HG02852 (cell line): ENCODE results near the gene PPP1R13L.
"Not testable (repeated sequence)": the region's sequence is repeated elsewhere in the genome, so short reads cannot be mapped to it uniquely, and the experiment has no call there.

Experiments used
- ATAC-seq: cut with Tn5 transposase; IDR thresholded peaks from one replicate; pipeline ENCODE4 v1.9.1; 2021; ENCODE audit warnings: mild to moderate bottlenecking, moderate library complexity; ENCODE audit not compliant: unreplicated experiment

The PPP1R13L gene

DNA sequence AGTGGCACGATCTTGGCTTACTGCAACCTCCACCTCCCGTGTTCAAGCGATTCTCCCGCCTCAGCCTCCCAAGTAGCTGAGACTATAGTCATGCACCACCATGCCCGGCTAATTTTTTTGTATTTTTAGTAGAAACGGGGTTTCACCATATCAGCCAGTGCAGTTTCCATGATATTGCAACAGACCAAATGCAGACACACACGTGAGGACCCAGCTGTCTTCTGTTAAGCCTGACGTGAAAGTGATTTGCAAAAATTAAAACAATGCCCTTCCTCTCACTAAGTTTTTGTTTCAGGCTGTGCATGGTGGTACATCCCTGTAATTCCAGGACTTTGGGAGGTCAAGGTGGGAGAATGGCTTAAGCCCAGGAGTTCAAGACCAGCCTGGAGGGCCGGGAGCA, 26.1 kb upstream of the PPP1R13L start:
- not testable (repeated sequence) for ATAC-seq

DNA sequence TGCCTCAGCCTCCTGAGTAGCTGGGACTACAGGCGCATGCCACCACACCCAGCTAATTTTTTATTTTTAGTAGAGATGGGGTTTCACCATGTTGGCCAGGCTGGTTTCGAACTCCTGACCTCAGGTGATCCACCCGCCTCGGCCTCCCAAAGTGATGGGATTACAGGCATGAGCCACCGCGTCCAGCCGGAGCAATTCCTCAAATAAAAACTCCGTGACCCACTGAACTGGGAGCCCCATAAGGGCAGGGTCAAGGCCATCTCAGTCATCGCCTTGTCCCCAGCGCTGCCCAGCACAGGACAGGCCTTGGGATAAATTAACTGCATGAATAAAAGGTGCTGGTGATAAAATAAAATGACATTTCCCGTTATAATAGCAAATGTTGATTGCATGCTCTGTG, 25.0 kb upstream of the PPP1R13L start:
- ATAC-seq: not testable (repeated sequence)

DNA sequence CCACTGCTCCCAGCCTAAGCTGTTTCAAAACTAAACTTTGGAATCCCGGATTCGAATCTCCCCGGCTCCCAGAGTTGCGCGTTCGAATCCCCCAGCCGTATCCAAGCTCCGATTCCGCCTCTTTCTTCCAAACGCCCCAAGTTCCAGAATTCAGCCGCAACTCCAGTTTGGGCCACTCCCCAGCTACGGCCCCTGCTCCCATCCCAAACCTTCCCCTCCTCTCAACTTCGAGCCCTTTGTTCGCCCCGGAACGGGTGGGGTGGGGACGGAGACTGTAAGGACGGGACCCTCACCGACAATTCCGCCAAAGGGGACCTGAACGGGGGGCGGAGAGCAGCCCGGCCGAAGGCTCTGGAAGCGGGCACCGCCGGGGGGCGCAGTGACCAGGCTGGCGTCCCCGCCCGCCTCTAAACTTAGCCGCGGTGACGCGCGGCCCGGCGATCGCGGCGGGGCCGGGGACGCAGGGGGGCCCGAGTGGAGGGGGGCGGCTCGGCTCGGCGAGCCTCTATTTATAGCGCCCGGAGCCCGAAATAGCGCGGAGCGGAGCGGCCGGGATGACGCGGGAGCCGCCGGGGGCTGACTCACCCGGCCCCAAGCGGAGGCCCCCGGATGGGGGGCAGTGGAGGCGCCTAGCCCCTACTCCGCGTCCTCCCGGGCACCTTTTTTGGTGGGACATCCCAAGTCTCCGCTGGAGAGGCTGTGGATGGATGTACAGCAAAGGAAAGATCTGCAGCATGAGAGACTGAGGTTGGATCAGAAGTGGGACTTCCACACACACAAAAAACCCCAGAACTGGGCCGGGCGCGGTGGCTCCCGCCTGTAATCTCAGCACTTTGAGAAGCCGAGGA, 23.7 kb upstream of the PPP1R13L start:
- ATAC-seq: no peak

DNA sequence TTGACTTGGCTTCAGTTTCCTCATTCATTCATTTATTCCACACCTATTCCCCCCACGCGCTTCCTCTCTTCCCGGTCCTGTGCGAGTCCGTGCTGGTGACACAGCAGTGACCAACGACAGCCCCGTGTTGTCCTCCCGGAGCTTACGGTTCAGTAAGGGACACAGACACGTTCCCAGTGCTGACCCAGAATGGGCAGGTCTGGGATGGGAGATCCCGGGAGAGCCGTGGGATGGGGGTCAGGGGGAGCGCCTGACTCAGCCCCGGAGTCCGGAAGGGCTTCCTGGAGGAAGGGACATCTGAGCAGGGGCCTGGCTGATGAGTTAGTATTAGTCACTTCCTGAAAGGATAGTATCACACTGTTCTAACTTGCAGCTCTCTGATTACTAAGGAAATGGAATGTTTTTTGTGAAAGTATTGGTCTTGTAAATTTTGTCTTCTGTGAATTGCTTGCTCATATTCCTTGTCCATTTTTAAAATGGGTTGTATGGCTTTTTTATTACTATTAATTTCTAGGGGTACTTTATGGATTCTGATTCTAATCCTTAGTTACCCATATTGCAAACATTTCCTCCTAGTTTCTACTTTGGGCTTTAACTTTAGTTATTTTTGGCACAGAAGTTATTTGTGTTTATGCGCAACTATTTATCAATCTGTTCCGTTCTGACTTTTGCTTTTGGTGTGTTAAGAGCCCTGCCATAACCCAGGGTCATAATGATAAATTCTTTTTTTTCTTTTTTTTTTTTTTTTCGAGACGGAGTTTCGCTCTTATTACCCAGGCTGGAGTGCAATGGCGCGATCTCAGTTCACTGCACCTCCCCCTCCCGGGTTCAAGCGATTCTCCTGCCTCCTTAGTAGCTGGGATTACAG, 19.6 kb upstream of the PPP1R13L start:
- ATAC-seq: no peak

DNA sequence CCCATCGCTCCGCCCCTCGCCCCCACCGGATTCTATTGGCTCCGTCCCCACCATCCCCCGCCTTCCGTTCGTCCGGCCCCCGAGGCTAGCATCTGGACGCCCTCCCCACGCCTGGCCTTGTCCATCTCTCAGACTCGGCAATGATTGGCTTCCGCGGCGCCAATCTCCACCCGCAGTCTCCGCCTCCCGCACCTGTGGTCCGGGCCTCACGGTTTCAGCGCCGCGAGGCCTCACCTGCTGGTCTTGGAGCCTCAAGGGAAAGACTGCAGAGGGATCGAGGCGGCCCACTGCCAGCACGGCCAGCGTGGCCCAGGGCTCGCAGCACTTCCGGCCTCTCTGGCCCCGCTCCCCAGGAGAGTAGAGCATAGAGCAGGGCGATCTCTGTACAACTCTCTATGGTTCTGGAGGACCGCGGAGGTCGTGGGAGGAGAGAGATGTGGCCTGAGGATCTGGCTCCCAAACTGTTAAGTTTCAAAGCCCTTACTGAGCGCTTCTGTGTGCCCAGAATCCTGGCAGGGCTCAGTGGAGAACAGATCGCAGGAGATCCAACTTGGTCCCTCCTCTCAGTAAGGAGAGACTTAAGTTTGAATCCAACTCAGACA, 18.8 kb upstream of the PPP1R13L start, which contains the start of gene ERCC1:
ERCC1 (minus strand) TSS at position 329 of the 602 bp plus-strand sequence. CDS start 543 bp downstream, outside the sequence.
- ATAC-seq: peak; percentile 59

DNA sequence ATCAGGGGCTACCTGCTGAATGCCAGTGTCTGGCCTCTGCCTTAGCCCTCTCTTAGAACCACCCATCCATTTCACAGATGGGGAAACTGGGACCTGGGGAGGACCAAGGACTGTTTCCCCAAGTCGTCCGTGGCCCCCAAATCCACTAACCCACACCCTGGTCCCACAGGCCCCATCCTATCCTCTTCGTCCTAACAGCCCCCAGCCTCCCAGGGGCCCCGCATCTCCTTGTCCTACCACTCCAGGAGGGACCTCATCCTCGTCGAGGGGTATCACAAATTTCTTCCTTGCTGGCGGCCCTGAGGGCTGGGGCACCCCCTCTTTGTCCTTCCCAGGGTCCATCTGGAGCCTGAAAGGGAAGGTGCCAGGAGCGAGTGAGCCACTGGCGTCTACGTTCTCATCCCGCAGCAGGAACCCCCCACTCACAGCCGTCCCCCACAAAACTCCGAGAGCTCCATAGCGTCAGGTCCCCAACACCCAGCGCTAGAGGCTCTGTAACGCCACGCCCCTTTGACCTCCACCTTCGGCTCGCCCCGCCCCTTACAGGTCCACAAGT, 18.2 kb upstream of the PPP1R13L start:
- ATAC-seq: no peak

DNA sequence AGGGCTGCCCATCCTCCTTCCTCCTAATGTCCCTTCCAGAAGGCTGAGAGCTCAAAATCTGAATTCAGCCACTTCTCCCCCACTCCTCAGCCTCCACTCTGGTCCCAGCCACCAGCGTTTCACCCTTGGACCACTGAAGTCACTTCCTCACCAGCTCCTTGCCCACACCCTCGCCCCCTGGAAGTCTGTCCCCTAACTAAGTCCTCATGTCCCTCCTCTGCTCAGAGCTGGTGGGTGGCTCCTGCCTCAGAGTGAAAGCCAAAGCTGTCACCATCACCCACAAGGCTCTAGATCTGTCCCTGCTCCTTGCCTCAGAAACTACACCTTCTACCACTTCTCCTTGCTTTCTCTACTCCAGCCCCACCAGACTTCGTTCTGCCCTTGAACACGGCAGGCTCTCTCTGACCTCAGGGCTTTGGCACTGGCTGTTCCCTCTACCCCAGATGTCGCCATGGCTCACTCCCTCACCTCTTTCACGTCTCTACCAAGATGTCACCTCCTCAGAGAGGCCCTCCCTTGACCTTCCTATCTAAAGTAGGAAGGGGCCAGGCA, 17.2 kb upstream of the PPP1R13L start:
- no peak for ATAC-seq

DNA sequence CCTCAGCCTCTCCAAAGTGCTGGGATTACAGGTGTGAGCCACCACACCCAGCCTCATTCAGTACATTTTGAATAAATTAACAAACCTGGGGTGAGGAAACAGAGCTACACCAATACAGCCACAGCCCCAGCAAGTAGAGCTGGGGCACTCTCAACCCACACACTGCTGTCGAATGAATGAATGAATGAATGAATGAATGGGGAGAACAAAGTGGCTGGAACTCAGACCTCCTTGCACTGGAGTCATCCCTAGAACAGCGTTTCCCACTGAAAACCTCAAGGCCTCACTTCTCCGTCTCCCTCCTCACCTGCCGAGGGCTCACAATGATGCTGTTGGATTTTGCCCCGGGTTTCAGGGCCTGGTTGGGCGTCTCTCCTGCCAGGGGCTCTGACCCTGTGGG, 16.0 kb upstream of the PPP1R13L start:
- no peak for ATAC-seq

DNA sequence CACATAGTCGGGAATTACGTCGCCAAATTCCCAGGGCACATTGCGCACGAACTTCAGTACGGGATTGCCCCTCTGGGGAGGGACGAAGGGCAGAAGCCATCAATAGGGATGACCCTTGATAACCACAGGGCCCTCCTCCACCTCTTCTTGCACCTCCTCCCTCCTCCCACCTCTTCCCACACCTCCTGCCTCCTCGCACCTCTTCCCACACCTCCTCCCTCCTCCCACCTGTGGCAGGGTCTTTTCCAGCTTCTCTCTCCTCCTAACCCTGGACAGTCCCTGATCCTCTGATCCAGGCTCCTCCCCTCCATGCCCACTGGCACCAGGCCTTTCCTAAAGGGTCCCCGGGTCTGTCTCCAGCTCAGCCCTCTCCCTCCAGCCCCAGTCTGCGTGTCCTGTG, 15.5 kb upstream of the PPP1R13L start:
- ATAC-seq: no peak

DNA sequence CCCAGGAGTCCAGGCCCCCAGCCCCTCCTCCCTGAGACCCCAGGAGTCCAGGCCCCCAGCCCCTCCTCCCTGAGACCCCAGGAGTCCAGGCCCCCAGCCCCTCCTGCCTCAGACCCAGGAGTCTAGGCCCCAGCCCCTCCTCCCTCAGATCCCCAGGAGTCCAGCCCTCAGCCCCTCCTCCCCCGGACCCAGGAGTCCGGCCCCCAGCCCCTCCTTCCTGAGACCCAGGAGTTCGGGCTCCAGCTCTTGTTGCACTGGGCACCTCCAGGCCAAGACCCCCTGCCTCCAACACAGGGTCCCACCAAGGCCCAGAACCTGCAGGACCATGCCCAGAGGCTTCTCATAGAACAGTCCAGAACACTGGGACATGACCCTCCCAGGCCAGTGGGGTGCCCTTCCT, 15.0 kb upstream of the PPP1R13L start:
- ATAC-seq: no peak

DNA sequence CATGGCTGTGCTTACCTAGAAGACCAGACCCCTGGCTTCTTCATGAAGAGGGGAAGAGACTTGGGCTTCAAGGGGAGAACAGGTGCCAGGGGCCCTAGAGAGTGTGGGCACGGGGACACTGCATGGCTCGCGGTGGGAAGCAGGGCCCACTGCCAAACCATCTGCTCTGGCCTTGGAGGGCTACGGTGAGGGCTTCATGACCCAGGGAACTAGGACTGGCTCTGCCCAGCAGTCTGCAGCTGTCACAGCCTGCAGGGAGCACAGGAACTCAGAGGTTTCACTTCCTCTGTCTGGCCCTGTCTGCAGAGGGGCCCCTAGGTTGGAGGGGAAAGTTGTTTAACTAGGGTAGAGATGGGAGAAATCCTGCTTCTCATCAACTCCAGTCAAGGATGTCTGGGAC, 14.5 kb upstream of the PPP1R13L start:
- ATAC-seq: peak; percentile 64

DNA sequence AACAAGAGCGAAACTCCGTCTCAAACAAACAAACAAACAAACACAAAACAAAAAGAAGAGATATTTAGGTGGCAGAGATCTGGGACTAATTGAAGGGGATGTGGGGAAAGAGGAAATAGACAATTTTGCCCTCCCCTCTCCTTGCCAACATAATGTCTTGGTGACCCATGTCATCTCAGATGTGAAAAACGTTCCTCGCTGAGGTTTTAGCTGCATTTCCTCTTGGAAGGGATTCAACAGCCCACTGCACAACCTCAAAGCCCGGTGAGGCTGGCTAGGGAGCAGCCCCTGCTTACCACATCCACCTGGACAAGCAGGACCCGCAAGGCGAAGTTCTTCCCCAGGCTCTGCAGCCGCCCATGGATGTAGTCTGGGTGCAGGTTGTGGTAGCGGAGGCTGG, 13.9 kb upstream of the PPP1R13L start:
- ATAC-seq: no peak

DNA sequence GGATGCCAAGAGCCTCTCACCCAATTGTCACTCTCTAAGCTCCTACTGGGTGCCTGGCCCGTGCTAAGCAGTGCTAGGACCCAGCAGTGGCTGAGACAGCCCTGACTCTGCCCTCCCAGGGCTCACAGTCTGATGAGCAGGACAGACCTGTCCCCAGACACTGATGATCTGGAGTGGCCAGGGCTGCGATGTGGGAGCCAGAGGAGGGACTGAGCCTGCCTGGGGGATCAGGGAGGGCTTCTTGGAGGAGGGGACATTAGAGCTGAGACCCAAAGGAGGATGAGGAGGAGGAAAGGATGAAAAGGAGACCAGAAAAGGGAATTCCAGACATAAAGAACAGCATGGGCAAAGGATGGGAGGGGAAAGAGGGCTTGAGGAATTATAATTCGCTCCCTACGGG, 12.3 kb upstream of the PPP1R13L start:
- no peak for ATAC-seq

DNA sequence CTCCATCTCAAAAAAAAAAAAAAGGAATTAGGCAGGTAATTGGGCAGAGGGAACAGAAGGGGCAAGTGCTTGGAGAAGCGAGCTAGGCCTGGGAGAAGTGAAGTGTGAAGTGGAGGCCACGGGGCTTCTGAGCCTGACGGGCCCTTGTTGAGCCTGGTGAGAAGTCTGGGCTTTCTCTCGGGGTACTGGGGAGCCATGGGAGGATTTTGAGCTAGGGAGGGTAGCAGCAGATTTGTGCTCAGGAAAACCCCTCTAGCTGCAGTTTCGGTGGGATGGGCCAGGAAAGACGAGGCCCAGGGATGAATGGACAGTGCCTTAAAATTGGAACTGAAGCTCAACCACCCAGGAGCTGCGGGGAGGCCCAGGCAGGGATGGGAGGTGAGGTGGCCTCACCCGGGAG, 9.6 kb upstream of the PPP1R13L start:
- no peak for ATAC-seq

DNA sequence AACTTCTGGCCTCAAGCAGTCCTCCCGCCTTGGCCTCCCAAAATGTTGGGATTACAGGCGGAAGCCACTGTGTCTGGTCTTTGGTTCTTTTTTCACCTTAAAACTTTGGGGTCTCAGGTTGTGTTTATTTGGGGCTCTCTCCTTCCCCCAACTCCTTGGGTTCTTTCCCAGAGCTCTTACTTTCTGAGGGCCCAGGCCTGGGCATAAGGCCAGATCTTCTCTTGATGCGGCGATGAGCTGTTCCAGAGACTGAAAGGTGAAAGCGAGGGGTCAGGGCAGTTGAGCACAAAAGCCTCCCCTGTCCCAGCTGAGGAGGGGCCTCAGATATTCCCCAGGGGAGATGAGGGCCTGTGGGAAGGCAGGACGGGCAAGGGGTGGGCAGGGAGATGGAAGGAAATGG, 8.6 kb upstream of the PPP1R13L start:
- no peak for ATAC-seq

DNA sequence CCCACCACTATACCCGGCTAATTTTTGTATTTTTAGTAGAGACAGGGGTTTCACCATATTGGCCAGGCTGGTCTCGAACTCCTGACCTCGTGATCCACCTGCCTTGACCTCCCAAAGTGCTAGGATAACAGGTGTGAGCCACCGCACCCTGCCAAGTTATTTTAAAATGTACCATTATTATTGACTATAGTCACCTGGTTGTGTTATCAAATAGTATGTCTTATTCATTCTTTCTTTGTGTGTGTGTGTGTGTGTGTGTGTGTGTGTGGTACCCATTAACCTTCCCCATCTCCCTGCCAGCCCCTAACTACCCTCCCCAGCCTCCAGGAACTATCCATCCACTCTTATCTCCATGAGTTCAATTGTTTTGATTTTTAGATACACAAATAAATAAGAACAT, 5.5 kb upstream of the PPP1R13L start:
- ATAC-seq: not testable (repeated sequence)

DNA sequence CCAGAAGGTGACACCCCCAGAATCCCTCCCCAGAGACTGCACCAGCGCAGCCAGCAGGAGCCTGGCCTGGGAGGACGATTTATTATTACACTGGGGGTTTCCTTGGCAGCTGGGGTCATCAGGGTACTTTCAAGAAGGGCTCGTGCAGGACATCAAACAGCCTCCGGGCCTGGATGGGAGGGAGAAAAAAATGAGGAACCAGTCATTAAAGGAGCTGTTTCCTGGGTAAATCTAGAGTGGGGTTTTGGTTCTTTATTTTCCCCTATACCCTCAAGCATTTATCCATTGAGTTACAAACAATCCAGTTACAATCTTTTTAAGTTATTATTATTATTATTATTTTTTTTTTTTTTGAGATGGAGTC, 4.7 kb upstream of the PPP1R13L start:
- ATAC-seq: no peak

DNA sequence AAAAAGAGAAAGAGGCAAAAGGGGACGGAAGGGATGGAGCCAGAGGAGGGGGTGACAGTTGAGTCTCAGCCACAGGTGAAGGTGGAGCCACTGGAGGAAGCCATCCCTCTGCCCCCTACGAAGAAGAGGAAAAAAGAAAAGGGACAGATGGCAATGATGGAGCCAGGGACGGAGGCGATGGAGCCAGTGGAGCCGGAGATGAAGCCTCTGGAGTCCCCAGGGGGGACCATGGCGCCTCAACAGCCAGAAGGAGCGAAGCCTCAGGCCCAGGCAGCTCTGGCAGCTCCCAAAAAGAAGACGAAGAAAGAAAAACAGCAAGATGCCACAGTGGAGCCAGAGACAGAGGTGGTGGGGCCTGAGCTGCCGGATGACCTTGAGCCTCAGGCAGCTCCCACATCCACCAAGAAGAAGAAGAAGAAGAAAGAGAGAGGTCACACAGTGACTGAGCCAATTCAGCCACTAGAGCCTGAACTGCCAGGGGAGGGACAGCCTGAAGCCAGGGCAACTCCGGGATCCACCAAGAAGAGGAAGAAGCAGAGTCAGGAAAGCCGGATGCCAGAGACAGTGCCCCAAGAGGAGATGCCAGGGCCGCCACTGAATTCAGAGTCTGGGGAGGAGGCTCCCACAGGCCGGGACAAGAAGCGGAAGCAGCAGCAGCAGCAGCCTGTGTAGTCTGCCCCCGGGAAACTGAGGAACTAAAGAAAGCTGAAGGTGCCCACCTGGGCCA, 4.1 kb upstream of the PPP1R13L start:
- no peak for ATAC-seq

DNA sequence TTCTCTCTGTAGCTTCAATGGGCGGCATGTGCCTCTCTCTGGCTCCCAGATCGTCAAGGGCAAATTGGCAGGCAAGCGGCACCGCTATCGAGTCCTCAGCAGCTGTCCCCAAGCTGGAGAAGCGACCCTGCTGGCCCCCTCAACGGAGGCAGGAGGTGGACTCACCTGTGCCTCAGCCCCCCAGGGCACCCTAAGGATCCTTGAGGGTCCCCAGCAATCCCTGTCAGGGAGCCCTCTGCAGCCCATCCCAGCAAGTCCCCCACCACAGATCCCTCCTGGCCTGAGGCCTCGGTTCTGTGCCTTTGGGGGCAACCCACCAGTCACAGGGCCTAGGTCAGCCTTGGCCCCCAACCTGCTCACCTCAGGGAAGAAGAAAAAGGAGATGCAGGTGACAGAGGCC, 3.3 kb upstream of the PPP1R13L start:
- ATAC-seq: no peak

DNA sequence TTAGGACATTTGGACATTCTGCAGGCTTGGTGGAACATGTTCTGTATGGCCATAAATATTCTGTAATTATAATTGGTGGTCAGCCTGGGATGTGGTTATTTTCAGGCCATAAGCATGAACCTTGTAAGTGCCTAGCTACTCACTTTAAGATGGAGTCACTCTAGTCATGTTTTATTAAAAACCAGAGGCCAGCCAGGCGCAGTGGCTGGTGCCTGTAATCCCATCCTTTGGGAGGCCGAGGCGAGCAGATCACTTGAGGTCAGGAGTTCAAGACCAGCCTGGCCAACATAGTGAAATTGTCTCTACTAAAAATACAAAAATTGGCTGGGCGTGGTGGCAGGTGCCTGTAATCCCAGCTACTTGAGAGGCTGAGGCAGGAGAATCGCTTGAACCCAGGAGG, 2.7 kb upstream of the PPP1R13L start:
- ATAC-seq: not testable (repeated sequence)

DNA sequence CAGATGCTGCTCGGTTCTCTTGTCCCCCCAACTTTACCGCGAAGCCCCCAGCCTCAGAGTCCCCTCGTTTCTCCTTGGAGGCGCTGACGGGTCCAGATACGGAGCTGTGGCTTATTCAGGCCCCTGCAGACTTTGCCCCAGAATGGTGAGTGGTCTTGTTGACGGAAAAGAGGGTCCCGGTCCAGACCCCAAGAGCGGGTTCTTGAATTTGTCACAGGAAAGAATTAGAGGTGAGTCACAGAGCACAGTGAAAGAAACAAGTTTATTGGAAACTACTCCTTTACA, 2.2 kb upstream of the PPP1R13L start:
- ATAC-seq: no peak
